SH-SY5Y (cell line): ENCODE results near the gene PRR14L.

ENCODE experiments used
- GATA2 ChIP-seq: IDR thresholded peaks from 2 replicates; pipeline ENCODE4 v1.6.1; 2011; ENCODE audit warnings: mild to moderate bottlenecking, low read depth, low read length
- GATA3 ChIP-seq: IDR thresholded peaks from 2 replicates; pipeline ENCODE4 v1.6.1; 2011; ENCODE audit warnings: low read depth, mild to moderate bottlenecking, low read length, moderate library complexity

DNA sequence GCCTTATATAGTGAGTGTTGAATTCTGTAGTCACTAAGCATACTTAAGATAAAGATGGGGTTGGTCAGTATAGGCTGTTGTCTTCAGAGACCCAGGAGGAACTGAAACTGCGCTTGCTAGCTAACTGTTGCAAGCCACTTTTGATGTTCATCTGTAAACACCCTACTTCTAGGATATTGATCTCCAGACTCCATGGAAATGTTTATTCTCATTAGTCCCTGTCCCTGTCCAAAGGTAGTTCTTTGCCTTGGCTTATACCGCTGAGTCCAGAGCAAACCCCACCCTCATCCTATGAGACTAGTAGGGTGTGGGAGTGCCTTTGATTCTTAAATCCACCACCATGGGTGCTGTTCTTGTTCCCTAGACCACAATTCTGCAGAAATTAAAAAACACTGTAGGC, 40.3 kb upstream of the PRR14L start:
- no peak for TF ChIP-seq GATA2
- TF ChIP-seq GATA3: no peak
